Measurements from ENCODE around the gene RREB1. TPM values are rescaled to one million over a fixed set of nuclear protein-coding genes. Genes with fewer than 3 reads are reported as not detected.

Gene RREB1
- total and polyA plus RNA-seq, 10 donors: 3.2 to 72.0 (median 54.6) TPM

DNA sequence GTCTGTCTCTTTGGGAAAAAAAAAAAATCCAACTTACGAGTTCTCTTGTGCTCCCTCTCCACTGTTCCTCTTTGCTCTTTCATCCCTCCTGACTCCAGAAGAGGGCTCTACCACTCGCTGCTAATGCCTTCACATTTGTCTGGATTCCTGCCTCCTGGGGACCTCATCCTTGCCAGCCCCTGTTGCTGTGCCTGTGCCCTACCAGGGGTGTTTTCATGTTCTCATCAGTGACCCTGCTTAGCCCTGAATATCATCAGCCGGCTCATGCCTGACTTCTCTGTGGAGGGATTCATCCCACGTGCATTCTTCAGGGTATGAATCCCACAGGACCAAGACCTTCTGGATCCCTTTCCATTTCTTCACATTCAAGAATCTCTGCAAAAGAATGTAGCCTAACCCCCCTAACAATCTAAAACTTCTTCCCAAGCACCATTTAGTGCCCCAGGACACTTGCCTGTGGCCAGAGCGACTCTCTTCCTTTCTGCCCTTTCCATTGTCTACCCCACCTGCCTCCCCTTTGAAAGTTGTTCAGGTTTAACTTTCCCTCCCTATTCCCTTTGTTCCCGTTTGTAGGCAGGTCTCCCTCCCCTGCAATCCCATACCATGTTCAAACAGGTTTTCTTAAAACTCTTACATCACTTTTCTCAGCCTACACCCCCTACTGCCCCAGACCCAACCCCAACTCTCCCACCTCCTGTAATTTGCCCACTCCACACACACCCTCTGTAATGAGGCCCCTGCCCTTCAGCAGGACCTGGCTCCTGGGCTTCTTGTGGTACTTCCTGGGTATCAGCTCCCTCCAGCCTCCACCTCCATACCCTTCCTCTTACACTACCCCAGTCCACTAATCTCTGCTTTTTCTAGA lies 50.2 kb downstream of the RREB1 start:
- TF ChIP-seq POLR2A (IDR thresholded peaks at IDR 0.05) (no peak), POLR2AphosphoS5 (IDR thresholded peaks at IDR 0.05) (no peak)
- TF ChIP-seq, protein P1, sequence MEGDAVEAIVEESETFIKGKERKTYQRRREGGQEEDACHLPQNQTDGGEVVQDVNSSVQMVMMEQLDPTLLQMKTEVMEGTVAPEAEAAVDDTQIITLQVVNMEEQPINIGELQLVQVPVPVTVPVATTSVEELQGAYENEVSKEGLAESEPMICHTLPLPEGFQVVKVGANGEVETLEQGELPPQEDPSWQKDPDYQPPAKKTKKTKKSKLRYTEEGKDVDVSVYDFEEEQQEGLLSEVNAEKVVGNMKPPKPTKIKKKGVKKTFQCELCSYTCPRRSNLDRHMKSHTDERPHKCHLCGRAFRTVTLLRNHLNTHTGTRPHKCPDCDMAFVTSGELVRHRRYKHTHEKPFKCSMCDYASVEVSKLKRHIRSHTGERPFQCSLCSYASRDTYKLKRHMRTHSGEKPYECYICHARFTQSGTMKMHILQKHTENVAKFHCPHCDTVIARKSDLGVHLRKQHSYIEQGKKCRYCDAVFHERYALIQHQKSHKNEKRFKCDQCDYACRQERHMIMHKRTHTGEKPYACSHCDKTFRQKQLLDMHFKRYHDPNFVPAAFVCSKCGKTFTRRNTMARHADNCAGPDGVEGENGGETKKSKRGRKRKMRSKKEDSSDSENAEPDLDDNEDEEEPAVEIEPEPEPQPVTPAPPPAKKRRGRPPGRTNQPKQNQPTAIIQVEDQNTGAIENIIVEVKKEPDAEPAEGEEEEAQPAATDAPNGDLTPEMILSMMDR (IDR thresholded peaks at IDR 0.05 in 8 of 11, conservative IDR thresholded peaks at IDR 0.05 in 3 of 11): no peak
- Histone ChIP-seq H3K36me3 (no peaks in the 10 kb centered on the region), H3K27ac (peak overlapping the region in 2 of 8 donors; percentile 18 to 79), H3K4me3 (no peak overlapping the region), H3K27me3 (replicated peaks in 1 of 7) (no peaks in the 10 kb centered on the region), H3K9me3 (no peaks in the 10 kb centered on the region), H3K4me1 (peaks cover 33 to 100% (median 80%) of the 10 kb centered on the region in 6 donors)
- 74 to 85% (median 83%) methylated on average over 6 of the region's 6 CpGs for WGBS, 5 donors
- no peak for DNase-seq
- intact Hi-C loops (cut with DNase I; ENCODE audit: low total_unique reads): no loop called here

DNA sequence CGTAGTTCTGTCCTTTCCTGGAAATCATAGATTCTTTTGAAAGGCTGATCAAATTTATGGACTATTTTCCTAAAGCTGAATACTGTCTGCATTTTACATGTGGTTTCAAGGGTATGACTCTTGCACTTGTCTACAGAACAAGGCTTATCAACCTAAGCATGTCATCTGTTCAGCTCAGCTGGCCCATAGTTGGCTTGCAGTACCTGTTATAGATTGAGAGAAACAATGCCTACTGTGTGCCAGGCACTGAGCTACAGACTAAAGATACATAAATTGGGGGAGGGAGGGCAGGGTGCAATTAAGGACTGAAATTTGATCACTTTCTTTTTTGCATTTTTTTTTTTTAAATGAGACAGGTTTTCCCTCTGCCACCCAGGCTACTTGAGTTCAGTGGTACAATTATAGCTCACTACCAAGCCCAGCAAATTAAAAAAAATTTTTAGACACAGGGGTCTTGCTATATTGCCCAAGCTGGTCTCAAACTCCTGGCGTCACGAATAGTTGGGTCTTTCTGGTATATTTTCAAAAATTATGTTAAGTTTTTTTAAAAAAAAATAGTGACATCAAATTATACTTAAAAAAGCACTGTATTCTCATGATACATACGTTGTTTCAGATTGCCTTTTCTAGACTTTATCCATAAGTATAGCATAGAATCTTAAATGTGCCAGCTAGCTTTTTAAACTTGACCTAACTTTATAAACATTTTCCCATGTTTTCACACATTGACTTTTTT lies 52.2 kb downstream of the RREB1 start:
- Histone ChIP-seq H3K36me3 (peaks cover 0 to 10% (median 0%) of the 10 kb centered on the region in 6 donors), H3K9me3 (no peaks in the 10 kb centered on the region), H3K27me3 (replicated peaks in 1 of 7) (no peaks in the 10 kb centered on the region), H3K4me3 (no peak overlapping the region), H3K4me1 (peaks cover 27 to 100% (median 79%) of the 10 kb centered on the region in 6 donors), H3K27ac (peak overlapping the region in 2 of 8 donors; percentile 2 to 31)
- intact Hi-C loops (cut with DNase I; ENCODE audit: low total_unique reads): no loop called here
- TF ChIP-seq POLR2AphosphoS5 (IDR thresholded peaks at IDR 0.05) (no peak), POLR2A (IDR thresholded peaks at IDR 0.05) (no peak)
- TF ChIP-seq, protein P1 (IDR thresholded peaks at IDR 0.05 in 8 of 11, conservative IDR thresholded peaks at IDR 0.05 in 3 of 11): no peak
- 81 to 93% (median 83%) methylated on average over 4 of the region's 4 CpGs for WGBS, 5 donors
- no peak for DNase-seq

DNA sequence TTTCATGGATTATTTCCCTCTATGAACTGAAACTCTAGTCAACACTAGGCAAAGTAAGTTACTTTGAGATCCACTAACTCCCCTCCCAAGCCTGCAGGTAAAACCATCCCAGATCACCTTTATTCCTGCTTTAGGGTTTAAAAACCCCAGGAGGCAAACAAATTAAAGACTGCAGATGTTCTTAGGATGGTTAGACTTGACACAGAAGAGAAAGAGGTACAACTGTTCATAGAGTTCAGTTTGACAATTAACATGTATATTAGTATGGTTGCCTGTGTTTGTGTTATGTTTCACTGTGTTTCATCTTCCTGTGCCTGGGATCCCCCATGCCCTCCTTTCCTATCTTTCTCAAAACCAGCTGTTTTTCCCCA lies 53.5 kb downstream of the RREB1 start:
- Histone ChIP-seq H3K27me3 (replicated peaks in 1 of 7) (no peaks in the 10 kb centered on the region), H3K27ac (no peak overlapping the region)

More for the DNA sequence above, 53.5 kb downstream of the RREB1 start:
- Histone ChIP-seq H3K4me1 (peaks cover 28 to 100% (median 79%) of the 10 kb centered on the region in 6 donors), H3K36me3 (peaks cover 0 to 10% (median 0%) of the 10 kb centered on the region in 6 donors), H3K9me3 (no peaks in the 10 kb centered on the region), H3K4me3 (no peak overlapping the region)
- DNase-seq: no peak
- intact Hi-C loops (cut with DNase I; ENCODE audit: low total_unique reads): no loop called here
- TF ChIP-seq POLR2AphosphoS5 (IDR thresholded peaks at IDR 0.05) (no peak), POLR2A (IDR thresholded peaks at IDR 0.05) (no peak)
- TF ChIP-seq, protein P1 (IDR thresholded peaks at IDR 0.05 in 8 of 11, conservative IDR thresholded peaks at IDR 0.05 in 3 of 11): no peak
